RWPE2 (cell line): ENCODE data around the gene VWA3B.
"Not testable (repeated sequence)": the region's sequence is repeated elsewhere in the genome, so short reads cannot be mapped to it uniquely, and the experiment has no call there.

Source experiments
- ATAC-seq: fragments of 200-7000 bp; cut with Tn5 transposase; 3 replicates; pipeline ENCODE4 v1.9.1; 2021; ENCODE audit warnings: low read depth
- DNase-seq: peaks from one replicate; pipeline ENCODE4 v3.0.0-alpha.2; 2020; ENCODE audit warnings: low spot score
- H3K27ac ChIP-seq: fragments of 450-650 bp; 2 replicates; pipeline ENCODE4 v1.5.1; 2017; ENCODE audit warnings: mild to moderate bottlenecking; ENCODE audit not compliant: poor library complexity, severe bottlenecking
- H3K27me3 ChIP-seq: fragments of 250-450 bp; sonication (Bioruptor Pico); 2 replicates; pipeline ENCODE4 v1.5.1; 2021; ENCODE audit warnings: mild to moderate bottlenecking, moderate library complexity; ENCODE audit not compliant: insufficient read depth, poor library complexity, severe bottlenecking
- H3K36me3 ChIP-seq: fragments of 250-450 bp; sonication (Bioruptor Pico); 2 replicates; pipeline ENCODE4 v1.5.1; 2020; ENCODE audit warnings: low read depth, mild to moderate bottlenecking, moderate library complexity
- H3K4me1 ChIP-seq: fragments of 250-450 bp; sonication (Bioruptor Pico); 2 replicates; pipeline ENCODE4 v1.5.1; 2021; ENCODE audit warnings: mild to moderate bottlenecking, moderate library complexity; ENCODE audit not compliant: insufficient read depth, poor library complexity, severe bottlenecking
- H3K4me3 ChIP-seq: fragments of 250-450 bp; sonication (Bioruptor Pico); 2 replicates; pipeline ENCODE4 v1.5.1; 2021; ENCODE audit warnings: mild to moderate bottlenecking, moderate library complexity; ENCODE audit not compliant: severe bottlenecking
- H3K9me3 ChIP-seq: fragments of 250-450 bp; sonication (Bioruptor Pico); 2 replicates; pipeline ENCODE4 v1.5.1; 2021; ENCODE audit warnings: mild to moderate bottlenecking, moderate library complexity; ENCODE audit not compliant: severe bottlenecking
- CTCF ChIP-seq: fragments of 450-650 bp; IDR thresholded peaks from one replicate; pipeline ENCODE4 v1.5.1; 2017; ENCODE audit warnings: mild to moderate bottlenecking, moderate library complexity; ENCODE audit not compliant: poor library complexity, severe bottlenecking

VWA3B gene

GRCh38 chr2:98093146-98093545 lies 6.2 kb downstream of the VWA3B start:
- no peak for DNase-seq
- no peak for TF ChIP-seq CTCF
- Histone ChIP-seq H3K4me3 (no peak overlapping the region), H3K9me3 (peaks cover 2% of the 10 kb centered on the region), H3K36me3 (no peaks in the 10 kb centered on the region), H3K27me3 (no peaks in the 10 kb centered on the region), H3K4me1 (no peaks in the 10 kb centered on the region), H3K27ac (no peak overlapping the region)
- no peak for ATAC-seq

- no peak overlapping the region for H3K27ac ChIP-seq
- H3K9me3 ChIP-seq: peaks cover 6% of the 10 kb centered on the region
- no peak for TF ChIP-seq CTCF
- no peak for ATAC-seq
- H3K27me3 ChIP-seq: no peaks in the 10 kb centered on the region
- no peaks in the 10 kb centered on the region for H3K36me3 ChIP-seq
- DNase-seq: no peak
- no peaks in the 10 kb centered on the region for H3K4me1 ChIP-seq
- no peak overlapping the region for H3K4me3 ChIP-seq
These were observed 6.6 kb downstream of the VWA3B start for GRCh38 chr2:98093611-98094010.

- no peak for ATAC-seq
- no peak overlapping the region for H3K4me3 ChIP-seq
- H3K4me1 ChIP-seq: no peaks in the 10 kb centered on the region
- no peak overlapping the region for H3K27ac ChIP-seq
- H3K9me3 ChIP-seq: peaks cover 9% of the 10 kb centered on the region
- TF ChIP-seq CTCF: no peak
- no peak for DNase-seq
- H3K36me3 ChIP-seq: no peaks in the 10 kb centered on the region
- no peaks in the 10 kb centered on the region for H3K27me3 ChIP-seq
These were observed 13.2 kb downstream of the VWA3B start for GRCh38 chr2:98099939-98100743.

GRCh38 chr2:98102315-98102714 lies 15.3 kb downstream of the VWA3B start:
- not testable (repeated sequence) for DNase-seq, ATAC-seq

GRCh38 chr2:98102878-98103277 lies 15.9 kb downstream of the VWA3B start:
- no peak for TF ChIP-seq CTCF
- Histone ChIP-seq H3K27me3 (peaks cover 3% of the 10 kb centered on the region), H3K27ac (no peak overlapping the region), H3K36me3 (no peaks in the 10 kb centered on the region), H3K4me3 (no peak overlapping the region), H3K4me1 (no peaks in the 10 kb centered on the region), H3K9me3 (peaks cover 7% of the 10 kb centered on the region)
- ATAC-seq (no peak), DNase-seq (no peak)

More at GRCh38 chr2:98102315-98102714, 15.3 kb downstream of the VWA3B start:
- H3K4me3 ChIP-seq, H3K27ac ChIP-seq, H3K9me3 ChIP-seq, H3K27me3 ChIP-seq, H3K36me3 ChIP-seq, H3K4me1 ChIP-seq: not testable (repeated sequence)
